Endometrial microvascular endothelial cells (primary cell): ENCODE measurements around the gene ICAM5. TPM values are rescaled to one million over a fixed set of nuclear protein-coding genes. Genes with fewer than 3 reads are reported as not detected.

ENCODE experiments used
- in situ Hi-C: cut with HindIII; loops from 2 replicates; pipeline ENCODE4 v1.10.0; 2017; ENCODE audit warnings: low sequenced_read_pairs, low pct_unique_long_range_greater_than_20kb; ENCODE audit errors: inconsistent ontology term
- total RNA-seq: library from RNA; depleted of rRNA; stranded (reverse); fragments of >200 nt; gene quantifications from one replicate; pipeline ENCODE4 v1.2.3, GENCODE V29; 2015; ENCODE audit errors: inconsistent ontology term

Gene ICAM5
- total RNA-seq, 1 donor from 2014 or later: not detected

GRCh38 chr19:10289167-10289835 lies 451 bp upstream of the ICAM5 start:
- in situ Hi-C loops: no loop called here

GRCh38 chr19:10290357-10290875 lies 664 bp downstream of the ICAM5 start:
- in situ Hi-C loops: no loop called here

GRCh38 chr19:10290876-10291553 lies 1.3 kb downstream of the ICAM5 start:
- in situ Hi-C loops: no loop called here

GRCh38 chr19:10291554-10292205 lies 1.9 kb downstream of the ICAM5 start:
- in situ Hi-C loops: no loop called here

GRCh38 chr19:10292206-10292788 lies 2.5 kb downstream of the ICAM5 start:
- in situ Hi-C loops: no loop called here

GRCh38 chr19:10292789-10293636 lies 3.3 kb downstream of the ICAM5 start:
- in situ Hi-C loops: no loop called here

- in situ Hi-C loops: no loop called here
Measured at GRCh38 chr19:10293637-10294367, 4.0 kb downstream of the ICAM5 start.

- in situ Hi-C loops: no loop called here
Measured at GRCh38 chr19:10294368-10294697, 4.6 kb downstream of the ICAM5 start.

GRCh38 chr19:10295305-10295846 lies 5.6 kb downstream of the ICAM5 start:
- in situ Hi-C loops: no loop called here

GRCh38 chr19:10295847-10296591 lies 6.3 kb downstream of the ICAM5 start:
- in situ Hi-C loops: no loop called here

GRCh38 chr19:10299545-10300458 lies 10.1 kb downstream of the ICAM5 start:
- in situ Hi-C loops: no loop called here

- in situ Hi-C loops: no loop called here
Measured at GRCh38 chr19:10305139-10305806, 15.5 kb downstream of the ICAM5 start.

- in situ Hi-C loops: no loop called here
Measured at GRCh38 chr19:10306327-10306726, 16.6 kb downstream of the ICAM5 start.

GRCh38 chr19:10309423-10309822 lies 19.7 kb downstream of the ICAM5 start, which contains the start of gene ZGLP1:
Gene ZGLP1, minus strand, starts transcription at chr19:10309815.
- in situ Hi-C loops: no loop called here

GRCh38 chr19:10315335-10316214 lies 25.8 kb downstream of the ICAM5 start, which contains the start of gene FDX2:
Gene FDX2, minus strand, starts transcription at chr19:10316015. Its CDS starts 19 bp downstream, at chr19:10315996.
- in situ Hi-C loops: no loop called here
